HG02943 (cell line): ENCODE data around the gene RGS17.
A peak's percentile ranks its signal among the peaks of the same experiment; 100 is the strongest.
"Not testable (repeated sequence)": the region's sequence is repeated elsewhere in the genome, so short reads cannot be mapped to it uniquely, and the experiment has no call there.

Source experiments
- ATAC-seq: cut with Tn5 transposase; IDR thresholded peaks from one replicate; pipeline ENCODE4 v1.9.1; 2021; ENCODE audit warnings: mild to moderate bottlenecking, low read depth, moderate library complexity; ENCODE audit not compliant: unreplicated experiment

Gene RGS17

DNA sequence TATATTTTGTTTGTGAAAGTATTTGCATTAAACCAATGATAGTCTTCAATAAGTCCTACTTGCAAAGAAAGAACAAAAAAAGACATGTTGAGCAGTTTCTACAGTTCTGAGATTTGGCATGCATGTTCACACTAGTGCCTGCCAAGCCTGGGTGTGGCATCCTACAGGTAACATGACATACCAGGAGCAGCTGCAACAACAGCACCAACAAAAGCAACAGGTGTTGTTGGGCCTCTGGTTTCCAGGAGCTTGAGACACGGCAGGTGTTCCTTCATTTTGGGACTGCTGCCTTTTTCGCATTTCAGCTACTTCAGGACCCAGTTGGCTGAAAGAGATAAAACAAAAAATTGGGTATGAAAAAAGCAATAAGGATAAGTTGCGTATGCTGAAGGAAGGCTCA is 87.4 kb downstream of the RGS17 start:
- ATAC-seq = no peak

GRCh38 chr6:153038378-153039057 is 92.6 kb downstream of the RGS17 start:
- ATAC-seq = no peak

DNA sequence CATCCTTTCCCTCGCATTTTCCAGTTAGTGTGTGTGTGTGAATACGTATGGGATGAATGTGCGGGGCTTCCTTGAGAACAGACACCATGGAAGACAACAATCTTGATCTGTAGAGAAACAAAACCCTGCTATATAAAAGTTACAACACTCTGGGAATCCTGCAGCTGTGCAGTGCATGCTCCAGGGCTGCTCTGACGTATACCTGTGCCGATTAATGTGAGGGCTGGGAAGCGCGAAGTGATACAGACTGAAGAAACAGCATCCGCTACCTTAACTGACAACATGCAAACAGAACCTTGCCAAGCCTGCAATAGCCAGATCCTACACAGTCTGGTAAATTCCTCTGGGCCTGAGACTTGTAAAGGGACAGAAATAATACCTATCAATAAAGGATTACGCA is 96.9 kb downstream of the RGS17 start:
- no peak for ATAC-seq

DNA sequence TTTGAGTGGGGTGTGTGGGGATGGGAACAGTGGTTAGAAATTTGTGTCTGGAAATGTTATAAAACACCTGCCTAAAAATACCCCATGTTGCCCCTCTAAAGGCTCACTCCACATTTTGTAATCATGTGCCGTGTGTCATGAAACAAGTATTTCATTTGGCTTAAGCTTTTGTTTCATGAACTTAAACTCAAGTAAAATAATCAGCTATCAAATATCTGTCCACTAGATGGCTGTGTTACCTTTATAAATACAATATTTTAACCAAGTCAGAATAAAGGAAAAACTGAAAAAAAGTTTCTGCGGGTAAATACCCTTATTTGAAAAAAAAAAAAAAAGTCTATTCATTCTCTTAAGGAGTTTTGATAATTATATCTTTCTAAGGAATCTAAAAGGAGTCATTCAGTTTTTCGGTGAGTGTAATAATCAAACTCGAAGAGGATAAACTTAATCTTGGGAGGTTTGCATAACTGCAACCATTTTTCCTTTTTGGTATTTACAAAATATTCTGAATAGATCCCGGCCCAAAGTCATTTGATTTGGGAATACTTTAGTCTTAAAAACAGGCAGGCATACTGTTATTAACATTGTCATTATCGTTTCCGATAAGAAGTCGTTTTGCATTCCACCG is 98.7 kb downstream of the RGS17 start:
- no peak for ATAC-seq

DNA sequence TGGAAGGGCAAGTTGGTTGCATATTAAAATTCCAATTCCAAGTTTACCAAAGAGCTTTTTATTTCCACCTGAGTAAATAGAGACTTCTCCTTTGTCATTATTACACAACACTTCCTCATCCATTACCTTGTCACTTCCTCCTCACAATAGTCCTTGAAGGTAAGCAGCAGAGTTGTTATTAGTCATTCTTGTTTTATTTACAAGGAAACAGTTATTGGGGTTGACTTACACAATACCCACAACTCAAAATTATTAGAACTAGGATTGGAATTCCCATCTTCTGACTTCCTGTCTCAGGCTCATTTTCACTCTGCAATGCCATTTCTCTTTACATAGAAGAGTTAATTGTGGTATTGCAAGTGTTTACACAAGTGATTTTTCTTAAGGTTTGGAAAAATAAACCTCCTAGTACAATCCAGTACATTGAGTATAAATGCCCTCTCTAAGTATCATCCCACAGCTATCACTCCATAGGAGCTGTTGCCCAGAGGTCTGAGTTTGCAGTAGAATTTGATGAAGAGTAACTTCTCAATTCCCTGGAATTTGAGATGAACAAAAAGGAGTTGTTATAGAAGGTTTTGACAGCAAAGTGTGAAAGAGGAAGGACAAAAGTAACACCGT is 99.6 kb downstream of the RGS17 start:
- ATAC-seq = no peak

DNA sequence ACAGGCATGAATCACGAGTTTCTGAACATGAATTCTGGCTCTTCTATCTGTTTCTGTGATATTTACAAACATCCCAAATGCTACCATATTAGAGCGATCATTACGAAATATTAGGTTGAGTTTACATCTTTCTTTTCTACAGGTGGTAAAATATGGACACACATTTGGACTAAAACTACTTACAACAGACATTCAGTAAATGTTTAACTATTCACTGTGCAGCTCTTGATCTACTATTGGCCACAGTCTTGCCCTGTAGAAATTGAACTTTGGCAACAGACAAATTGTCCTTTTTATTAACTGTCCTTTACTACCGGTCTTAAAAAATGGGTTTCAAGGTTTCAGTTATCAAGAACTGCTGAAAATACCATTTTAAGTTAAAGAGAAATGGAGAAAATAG is 102.1 kb downstream of the RGS17 start:
- ATAC-seq = no peak

DNA sequence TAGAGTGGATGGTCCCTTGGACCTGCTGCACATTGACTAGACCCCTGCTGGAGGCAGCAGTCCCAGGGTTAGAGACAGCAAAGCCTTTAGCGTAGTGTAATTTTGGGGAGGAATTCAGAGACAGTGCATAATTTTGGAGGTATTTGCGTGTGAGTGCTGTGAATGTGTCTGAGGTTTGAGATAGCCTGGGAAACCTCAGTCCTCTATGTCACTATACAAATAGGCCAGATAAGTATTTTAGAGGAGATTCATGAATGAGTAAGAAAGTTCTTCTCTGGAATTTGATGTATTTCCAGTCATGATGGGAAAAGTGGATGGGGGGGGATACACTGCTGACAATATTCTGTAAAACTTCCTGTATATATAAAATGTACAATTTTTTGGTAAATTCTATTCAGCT is 102.8 kb downstream of the RGS17 start:
- no peak for ATAC-seq

DNA sequence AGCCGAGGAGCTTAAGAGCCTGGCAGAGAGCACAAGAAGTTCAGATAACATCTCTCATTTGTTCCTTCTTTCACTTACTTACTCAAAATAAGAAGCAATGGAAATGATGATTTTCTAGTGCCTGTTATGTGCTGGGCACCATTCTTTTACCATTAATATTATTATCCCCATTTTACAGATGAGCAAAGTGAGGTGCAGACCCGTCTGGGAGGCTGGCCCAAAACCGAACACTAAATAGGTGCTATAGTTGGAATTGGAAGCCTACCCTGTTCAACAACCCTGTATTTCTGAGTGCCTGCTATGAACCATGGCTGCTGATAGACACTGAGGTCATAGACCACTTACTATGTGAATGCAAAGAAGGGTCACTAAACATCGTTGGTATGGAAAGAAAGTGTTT is 103.6 kb downstream of the RGS17 start:
- no peak for ATAC-seq

DNA sequence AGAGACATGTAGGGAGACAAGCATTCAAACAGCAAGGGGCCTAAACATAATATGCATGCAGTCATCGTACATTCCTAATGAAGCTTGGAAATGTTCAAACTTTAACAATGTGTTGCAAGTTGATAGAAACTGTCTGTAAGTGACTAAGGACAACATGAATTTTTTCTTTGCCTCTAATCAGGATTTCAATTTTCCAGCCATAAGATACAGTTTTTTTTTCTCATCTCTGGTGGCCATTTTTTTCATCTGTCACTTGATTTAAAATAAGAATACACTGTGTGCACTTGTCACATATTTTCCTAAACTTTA is 106.4 kb downstream of the RGS17 start:
- ATAC-seq = no peak

DNA sequence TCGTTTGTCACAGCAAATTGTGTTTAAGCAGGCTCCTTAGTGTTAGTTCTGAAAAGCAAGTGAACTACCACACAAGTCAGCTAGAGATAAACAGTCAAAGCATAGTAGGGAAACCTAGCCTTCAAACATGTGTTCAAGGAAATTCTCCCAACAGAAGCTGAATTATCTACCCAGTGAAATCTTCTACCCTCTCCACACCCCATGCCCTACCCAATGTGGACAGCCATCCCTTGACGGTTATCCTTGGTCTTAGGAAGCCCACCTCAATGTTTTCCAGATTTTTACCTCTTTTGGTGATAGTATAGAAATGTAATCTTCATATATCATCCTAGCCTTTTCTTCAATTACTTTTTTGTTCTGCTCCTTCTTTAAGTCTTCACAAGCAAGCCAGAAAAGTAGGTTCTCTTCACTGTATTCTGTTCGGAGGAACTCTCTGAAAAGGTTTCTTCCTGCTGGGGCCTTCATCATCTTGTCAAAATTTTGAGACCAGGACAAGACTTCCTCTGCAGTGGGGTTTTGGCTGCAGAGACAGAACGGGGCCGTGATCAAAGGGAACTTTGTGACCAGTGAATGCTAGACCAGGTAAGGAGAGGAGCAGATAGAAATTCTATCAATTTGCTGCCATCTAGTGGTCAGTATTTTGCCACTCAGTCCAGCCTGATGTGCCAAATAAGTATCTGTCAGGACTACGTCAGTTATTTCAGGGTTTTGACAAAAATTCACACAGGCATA is 106.9 kb downstream of the RGS17 start:
- peak; percentile 100 for ATAC-seq

GRCh38 chr6:153018355-153018754 is 112.7 kb downstream of the RGS17 start:
- no peak for ATAC-seq

- no peak for ATAC-seq
Measured at GRCh38 chr6:153016846-153017245, 114.2 kb downstream of the RGS17 start.

GRCh38 chr6:153015094-153015640 is 115.9 kb downstream of the RGS17 start:
- no peak for ATAC-seq

GRCh38 chr6:153013438-153013837 is 117.6 kb downstream of the RGS17 start:
- no peak for ATAC-seq

GRCh38 chr6:153012856-153013255 is 118.2 kb downstream of the RGS17 start:
- ATAC-seq = no peak

DNA sequence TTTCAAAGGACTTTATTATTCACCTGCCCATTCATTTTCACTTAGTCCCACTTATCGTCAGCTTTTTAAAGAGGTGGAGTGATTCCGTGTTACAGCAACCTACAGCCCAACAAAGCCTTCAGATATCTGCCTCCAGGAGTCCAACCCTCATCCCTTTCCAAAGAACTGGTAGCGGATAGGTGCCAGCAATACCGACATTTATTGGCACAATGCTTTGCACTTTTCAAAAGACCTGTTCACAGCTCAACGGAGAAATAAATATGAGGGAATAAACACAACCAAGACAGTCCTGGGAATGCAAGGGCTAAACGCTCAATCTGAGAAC is 127.8 kb downstream of the RGS17 start:
- peak; percentile 5 for ATAC-seq

- peak; percentile 94 for ATAC-seq
Measured at GRCh38 chr6:153002613-153003365, 128.3 kb downstream of the RGS17 start, which contains the start of gene MTRF1L. Gene MTRF1L (minus strand): TSS chr6:153002709. CDS start chr6:153002685, 24 bp downstream.

GRCh38 chr6:153001767-153002612 is 129.1 kb downstream of the RGS17 start:
- ATAC-seq = peak; percentile 23

DNA sequence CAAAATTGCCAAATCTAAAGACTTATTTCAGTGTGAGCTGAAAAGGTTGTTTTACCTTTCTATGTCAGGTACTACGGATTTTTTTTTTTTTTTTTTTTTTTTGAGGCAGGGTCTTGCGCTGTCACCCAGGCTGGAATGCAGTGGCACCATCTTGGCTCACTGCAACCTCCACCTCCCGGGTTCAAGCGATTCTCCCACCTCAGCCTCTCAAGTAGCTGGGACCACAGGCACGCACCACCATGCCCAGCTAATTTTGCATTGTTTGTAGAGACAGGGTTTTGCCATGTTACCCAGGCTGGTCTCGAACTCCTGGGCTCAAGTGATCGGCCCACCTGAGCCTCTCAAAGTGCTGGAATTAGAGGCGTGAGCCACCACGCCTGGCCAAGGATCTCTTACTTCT is 130.3 kb downstream of the RGS17 start:
- not testable (repeated sequence) for ATAC-seq

GRCh38 chr6:153000243-153000642 is 130.8 kb downstream of the RGS17 start:
- ATAC-seq = no peak
